ENCODE data around the gene LAMC1. TPM values are rescaled to one million over a fixed set of nuclear protein-coding genes. Genes with fewer than 3 reads are reported as not detected.

LAMC1 gene
- total and polyA plus RNA-seq, 4 donors = 23.4 to 272 (median 116) TPM

- ATAC-seq (ENCODE audit: insufficient read depth, low FRiP score) = no peak
- H3K4me1 ChIP-seq (ENCODE audit: control insufficient read depth in 5 of 5, insufficient read depth in 5 of 5, low read length in 5 of 5) = no peaks in the 10 kb centered on the region
- 84 to 92% methylated on average over 6 of the region's 6 CpGs for WGBS, 2 donors
These were observed 10.8 kb upstream of the LAMC1 start for GRCh38 chr1:183012301-183012994.

GRCh38 chr1:183019139-183019740 is 4.0 kb upstream of the LAMC1 start:
- Histone ChIP-seq H3K27me3 (ENCODE audit: control insufficient read depth in 3 of 3, insufficient read depth in 3 of 3, low read length in 2 of 3) (no peaks in the 10 kb centered on the region), H3K9ac (ENCODE audit: insufficient read depth in 1 of 2, low read length in 2 of 2) (peak overlapping the region in 1 of 2 donors; percentile 3), H3K4me3 (no peak overlapping the region), H3K4me1 (ENCODE audit: control insufficient read depth in 5 of 5, insufficient read depth in 5 of 5, low read length in 5 of 5) (peaks cover 0 to 8% (median 0%) of the 10 kb centered on the region in 5 donors), H3K36me3 (ENCODE audit: control insufficient read depth in 4 of 4, insufficient read depth in 4 of 4, low read length in 4 of 4) (no peaks in the 10 kb centered on the region), H3K27ac (ENCODE audit: low read depth in 1 of 2, low read length in 1 of 2) (no peak overlapping the region), H3K9me3 (ENCODE audit: control insufficient read depth in 4 of 4, insufficient read depth in 3 of 4, low read length in 3 of 4) (no peaks in the 10 kb centered on the region)
- DNase-seq = no peak
- ATAC-seq (ENCODE audit: insufficient read depth, low FRiP score) = no peak
- WGBS, 2 donors = 32 to 33% methylated on average over 3 of the region's 3 CpGs
- TF ChIP-seq CTCF (IDR thresholded peaks at IDR 0.05; ENCODE audit: control extremely low read depth, extremely low read depth) = no peak

More at GRCh38 chr1:183012301-183012994, 10.8 kb upstream of the LAMC1 start:
- H3K27ac ChIP-seq (ENCODE audit: low read depth in 1 of 2, low read length in 1 of 2) = no peak overlapping the region
- no peak for DNase-seq
- no peak for TF ChIP-seq CTCF (IDR thresholded peaks at IDR 0.05; ENCODE audit: control extremely low read depth, extremely low read depth)
- no peaks in the 10 kb centered on the region for H3K27me3 ChIP-seq (ENCODE audit: control insufficient read depth in 3 of 3, insufficient read depth in 3 of 3, low read length in 2 of 3)
- H3K9ac ChIP-seq (ENCODE audit: insufficient read depth in 1 of 2, low read length in 2 of 2) = no peak overlapping the region
- H3K9me3 ChIP-seq (ENCODE audit: control insufficient read depth in 4 of 4, insufficient read depth in 3 of 4, low read length in 3 of 4) = no peaks in the 10 kb centered on the region
- no peaks in the 10 kb centered on the region for H3K36me3 ChIP-seq (ENCODE audit: control insufficient read depth in 4 of 4, insufficient read depth in 4 of 4, low read length in 4 of 4)
- H3K4me3 ChIP-seq = no peak overlapping the region

GRCh38 chr1:183019860-183020259 is 3.4 kb upstream of the LAMC1 start:
- Histone ChIP-seq H3K36me3 (ENCODE audit: control insufficient read depth in 4 of 4, insufficient read depth in 4 of 4, low read length in 4 of 4) (no peaks in the 10 kb centered on the region), H3K9ac (ENCODE audit: insufficient read depth in 1 of 2, low read length in 2 of 2) (peak overlapping the region in 1 of 2 donors; percentile 3), H3K4me3 (no peak overlapping the region), H3K27me3 (ENCODE audit: control insufficient read depth in 3 of 3, insufficient read depth in 3 of 3, low read length in 2 of 3) (no peaks in the 10 kb centered on the region), H3K4me1 (ENCODE audit: control insufficient read depth in 5 of 5, insufficient read depth in 5 of 5, low read length in 5 of 5) (peaks cover 0 to 8% (median 0%) of the 10 kb centered on the region in 5 donors), H3K9me3 (ENCODE audit: control insufficient read depth in 4 of 4, insufficient read depth in 3 of 4, low read length in 3 of 4) (no peaks in the 10 kb centered on the region), H3K27ac (ENCODE audit: low read depth in 1 of 2, low read length in 1 of 2) (no peak overlapping the region)
- DNase-seq (peak in 1 of 3 donors; percentile 51), ATAC-seq (ENCODE audit: insufficient read depth, low FRiP score) (no peak)
- no peak for TF ChIP-seq CTCF (IDR thresholded peaks at IDR 0.05; ENCODE audit: control extremely low read depth, extremely low read depth)
- WGBS, 2 donors = 31 to 69% methylated on average over 1 of the region's 1 CpG
